ENCODE data around the gene ZMIZ1. TPM values are rescaled to one million over a fixed set of nuclear protein-coding genes. Genes with fewer than 3 reads are reported as not detected.

ZMIZ1 gene
- total RNA-seq, 2 donors from 2014 or later: 27.2 to 42.2 TPM

DNA sequence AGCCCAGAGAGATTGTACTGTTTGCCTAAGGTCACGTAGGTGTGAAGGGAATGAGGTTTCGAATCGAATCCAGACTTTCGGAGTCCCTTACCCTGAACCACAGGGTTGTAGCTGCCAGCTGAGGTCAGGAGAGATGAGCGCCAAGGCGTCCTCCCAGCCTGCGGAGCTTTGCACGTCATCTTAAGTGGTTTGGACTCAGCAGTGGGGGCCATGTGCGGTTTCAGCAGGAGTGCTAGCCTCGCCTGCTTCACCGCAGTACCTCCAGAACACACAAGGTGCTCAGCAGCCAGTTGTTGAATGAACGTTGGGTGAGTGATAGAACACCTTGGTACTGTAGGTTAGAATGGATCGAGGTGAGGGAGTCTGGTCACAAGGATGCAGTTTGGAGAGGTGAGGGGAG lies 203.6 kb downstream of the ZMIZ1 start:
- peak overlapping the region in 2 of 4 donors; percentile 56 to 72 for H3K27ac ChIP-seq
- WGBS, 2 donors: 60 to 75% methylated on average over 12 to 13 of the region's 13 CpGs
- intact Hi-C loops (cut with DNase I): no loop called here
- no peaks in the 10 kb centered on the region for H3K9me3 ChIP-seq
- DNase-seq: no peak
- ATAC-seq: no peak
- H3K36me3 ChIP-seq (replicated peaks in 1 of 2; ENCODE audit: insufficient read depth in 1 of 2, low read depth in 2 of 2): peaks cover 3% of the 10 kb centered on the region in 2 donors
- TF ChIP-seq, protein P1, sequence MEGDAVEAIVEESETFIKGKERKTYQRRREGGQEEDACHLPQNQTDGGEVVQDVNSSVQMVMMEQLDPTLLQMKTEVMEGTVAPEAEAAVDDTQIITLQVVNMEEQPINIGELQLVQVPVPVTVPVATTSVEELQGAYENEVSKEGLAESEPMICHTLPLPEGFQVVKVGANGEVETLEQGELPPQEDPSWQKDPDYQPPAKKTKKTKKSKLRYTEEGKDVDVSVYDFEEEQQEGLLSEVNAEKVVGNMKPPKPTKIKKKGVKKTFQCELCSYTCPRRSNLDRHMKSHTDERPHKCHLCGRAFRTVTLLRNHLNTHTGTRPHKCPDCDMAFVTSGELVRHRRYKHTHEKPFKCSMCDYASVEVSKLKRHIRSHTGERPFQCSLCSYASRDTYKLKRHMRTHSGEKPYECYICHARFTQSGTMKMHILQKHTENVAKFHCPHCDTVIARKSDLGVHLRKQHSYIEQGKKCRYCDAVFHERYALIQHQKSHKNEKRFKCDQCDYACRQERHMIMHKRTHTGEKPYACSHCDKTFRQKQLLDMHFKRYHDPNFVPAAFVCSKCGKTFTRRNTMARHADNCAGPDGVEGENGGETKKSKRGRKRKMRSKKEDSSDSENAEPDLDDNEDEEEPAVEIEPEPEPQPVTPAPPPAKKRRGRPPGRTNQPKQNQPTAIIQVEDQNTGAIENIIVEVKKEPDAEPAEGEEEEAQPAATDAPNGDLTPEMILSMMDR (IDR thresholded peaks at IDR 0.05): no peak
- no peak for TF ChIP-seq POLR2A (IDR thresholded peaks at IDR 0.05)
- no peaks in the 10 kb centered on the region for H3K27me3 ChIP-seq
- no peak overlapping the region for H3K4me3 ChIP-seq
- H3K4me1 ChIP-seq: peaks cover 55% of the 10 kb centered on the region

DNA sequence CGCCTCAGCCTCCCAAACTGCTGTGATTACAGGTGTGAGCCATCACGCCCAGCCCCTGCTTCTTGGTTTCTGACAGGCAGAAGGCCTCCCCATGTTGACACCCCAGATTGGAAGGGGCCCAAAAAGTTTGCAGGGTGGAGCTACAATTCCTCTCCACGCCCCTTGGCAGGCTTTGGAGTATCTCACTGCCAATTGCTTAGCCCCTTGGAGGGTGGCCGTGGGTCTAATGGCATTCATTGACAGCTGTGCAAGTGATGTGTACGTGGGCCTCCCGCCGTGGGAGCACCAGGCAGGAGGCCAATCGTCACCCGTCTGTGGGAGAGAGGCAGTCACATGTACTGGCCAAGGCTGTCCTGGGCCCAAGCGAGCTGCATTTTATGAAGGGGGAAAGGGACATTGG lies 204.8 kb downstream of the ZMIZ1 start:
- H3K27ac ChIP-seq: peak overlapping the region; percentile 32 to 72 (median 54)

DNA sequence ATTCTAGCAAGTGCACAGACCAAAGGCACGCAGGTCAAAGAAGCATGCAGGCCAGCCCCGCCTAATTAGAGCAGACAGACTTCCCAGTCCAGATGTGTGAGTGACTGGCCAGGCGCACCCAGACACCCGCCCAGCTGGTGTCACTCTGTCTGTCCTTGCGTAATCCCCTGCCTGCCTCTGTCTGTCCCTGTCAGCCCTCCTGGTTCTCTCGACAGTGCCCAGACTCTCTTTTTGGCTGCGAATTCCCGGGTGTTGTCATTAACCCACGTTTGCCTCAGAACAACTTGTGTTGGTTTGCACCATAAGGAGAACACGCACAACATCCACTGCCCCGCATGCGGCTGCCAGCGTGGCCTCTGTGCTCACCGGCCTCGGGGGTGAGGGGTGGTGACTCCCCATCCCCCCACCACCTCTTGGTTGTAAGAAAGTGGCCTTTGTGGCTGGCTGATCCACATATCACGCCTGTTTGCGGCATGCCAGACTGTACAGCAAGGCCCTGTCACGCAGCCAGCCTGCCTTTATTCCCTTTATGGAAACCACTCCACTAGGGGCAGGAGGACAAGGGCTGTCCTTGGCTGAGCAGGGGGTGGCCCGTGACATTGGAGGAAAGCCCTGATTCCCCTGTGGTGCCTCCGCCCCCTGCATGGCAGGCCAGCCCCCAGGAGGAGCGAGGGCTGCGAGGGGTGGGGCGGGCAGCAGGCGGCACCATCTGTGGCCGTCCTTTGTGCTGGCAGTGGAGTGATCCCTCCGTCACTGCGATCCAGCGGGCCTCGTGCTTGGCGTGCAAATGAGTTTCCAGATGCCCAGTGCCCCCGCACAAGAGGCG lies 205.7 kb downstream of the ZMIZ1 start:
- peak overlapping the region; percentile 32 to 72 (median 54) for H3K27ac ChIP-seq
- H3K27me3 ChIP-seq: no peaks in the 10 kb centered on the region
- H3K4me1 ChIP-seq: peaks cover 55% of the 10 kb centered on the region
- intact Hi-C loops (cut with DNase I): no loop called here
- no peak overlapping the region for H3K4me3 ChIP-seq
- TF ChIP-seq, protein P1 (IDR thresholded peaks at IDR 0.05): peak in 3 of 7 experiments; percentile 34 to 39 (median 38)
- TF ChIP-seq POLR2A (IDR thresholded peaks at IDR 0.05): peak in 1 of 3 donors; percentile 10
- H3K36me3 ChIP-seq (replicated peaks in 1 of 2; ENCODE audit: insufficient read depth in 1 of 2, low read depth in 2 of 2): peaks cover 7 to 10% of the 10 kb centered on the region in 2 donors
- WGBS, 2 donors: 52 to 89% methylated on average over 8 to 27 of the region's 32 CpGs
- DNase-seq (peak; percentile 56 to 83 (median 73)), ATAC-seq (peak; percentile 81)
- H3K9me3 ChIP-seq: no peaks in the 10 kb centered on the region

More for the DNA sequence above, 204.8 kb downstream of the ZMIZ1 start:
- no peaks in the 10 kb centered on the region for H3K9me3 ChIP-seq
- H3K27me3 ChIP-seq: no peaks in the 10 kb centered on the region
- DNase-seq (no peak), ATAC-seq (no peak)
- WGBS, 2 donors: 57 to 67% methylated on average over 9 to 10 of the region's 10 CpGs
- intact Hi-C loops (cut with DNase I): no loop called here
- TF ChIP-seq, protein P1 (IDR thresholded peaks at IDR 0.05): no peak
- no peak for TF ChIP-seq POLR2A (IDR thresholded peaks at IDR 0.05)
- H3K4me3 ChIP-seq: no peak overlapping the region
- H3K4me1 ChIP-seq: peaks cover 55% of the 10 kb centered on the region
- peaks cover 7 to 10% of the 10 kb centered on the region in 2 donors for H3K36me3 ChIP-seq (replicated peaks in 1 of 2; ENCODE audit: insufficient read depth in 1 of 2, low read depth in 2 of 2)

- intact Hi-C loops (cut with DNase I): no loop called here
- Histone ChIP-seq H3K4me3 (no peak overlapping the region), H3K27me3 (no peaks in the 10 kb centered on the region), H3K27ac (peak overlapping the region; percentile 30 to 72 (median 54)), H3K9me3 (no peaks in the 10 kb centered on the region), H3K36me3 (replicated peaks in 1 of 2; ENCODE audit: insufficient read depth in 1 of 2, low read depth in 2 of 2) (peaks cover 7 to 10% of the 10 kb centered on the region in 2 donors), H3K4me1 (peaks cover 55% of the 10 kb centered on the region)
- 63% methylated on average over 3 of the region's 3 CpGs; no CpG with 5 or more reads in 1 of the 2 donors for WGBS, 2 donors
- no peak for TF ChIP-seq POLR2A (IDR thresholded peaks at IDR 0.05)
- TF ChIP-seq, protein P1 (IDR thresholded peaks at IDR 0.05): no peak
- no peak for ATAC-seq
- no peak for DNase-seq
These were observed 206.3 kb downstream of the ZMIZ1 start for GRCh38 chr10:79275105-79275430.

All from body of pancreas (tissue), 4 donors.